EH (cell line): ENCODE data around the gene SLC25A2.
"Not testable (repeated sequence)": the region's sequence is repeated elsewhere in the genome, so short reads cannot be mapped to it uniquely, and the experiment has no call there.

ENCODE experiments used
- DNase-seq: peaks from one replicate; pipeline ENCODE4 v3.0.0-alpha.2; 2015; ENCODE audit warnings: low read depth

Gene SLC25A2

GRCh38 chr5:141303756-141304155, at the start of gene SLC25A2:
SLC25A2 (minus strand) TSS chr5:141304049; CDS start chr5:141303865, 184 bp downstream.
- DNase-seq, result no peak

GRCh38 chr5:141351591-141351990, 47.7 kb upstream of the SLC25A2 start:
- DNase-seq, result no peak

- peak; percentile 36 for DNase-seq
Observed at GRCh38 chr5:141349917-141350619, 46.2 kb upstream of the SLC25A2 start, which contains the start of gene PCDHGB1. PCDHGB1 (plus strand) TSS chr5:141350099; CDS start chr5:141350261, 162 bp downstream.

- DNase-seq, result not testable (repeated sequence)
Observed at GRCh38 chr5:141346017-141346416, 42.2 kb upstream of the SLC25A2 start.

GRCh38 chr5:141345327-141345726, 41.5 kb upstream of the SLC25A2 start:
- no peak for DNase-seq

GRCh38 chr5:141343953-141344463, 40.2 kb upstream of the SLC25A2 start:
- no peak for DNase-seq

- DNase-seq, result peak; percentile 62
Observed at GRCh38 chr5:141343242-141343952, 39.5 kb upstream of the SLC25A2 start, which contains the start of gene PCDHGA3. PCDHGA3 (plus strand) TSS chr5:141343829; CDS start chr5:141344034, 205 bp downstream.

- DNase-seq, result no peak
Observed at GRCh38 chr5:141342773-141343172, 38.9 kb upstream of the SLC25A2 start.

GRCh38 chr5:141340781-141341354, 37.0 kb upstream of the SLC25A2 start:
- not testable (repeated sequence) for DNase-seq

- peak; percentile 73 for DNase-seq
Observed at GRCh38 chr5:141338538-141339306, 34.9 kb upstream of the SLC25A2 start, which contains the start of gene PCDHGA2. PCDHGA2 (plus strand) TSS chr5:141338760.

- not testable (repeated sequence) for DNase-seq
Observed at GRCh38 chr5:141332571-141332970, 28.7 kb upstream of the SLC25A2 start.

GRCh38 chr5:141330299-141331080, 26.6 kb upstream of the SLC25A2 start, which contains the start of gene PCDHGA1:
PCDHGA1 (plus strand) TSS chr5:141330514.
- peak; percentile 71 for DNase-seq

GRCh38 chr5:141328231-141328630, 24.4 kb upstream of the SLC25A2 start:
- DNase-seq, result no peak

- peak; percentile 76 for DNase-seq
Observed at GRCh38 chr5:141326088-141326854, 22.4 kb upstream of the SLC25A2 start.

- no peak for DNase-seq
Observed at GRCh38 chr5:141322261-141322660, 18.4 kb upstream of the SLC25A2 start.

- peak; percentile 92 for DNase-seq
Observed at GRCh38 chr5:141320225-141321169, 16.6 kb upstream of the SLC25A2 start, which contains the start of gene TAF7. TAF7 (minus strand) TSS chr5:141320784; CDS start chr5:141320044, 740 bp downstream.

GRCh38 chr5:141319699-141320098, 15.8 kb upstream of the SLC25A2 start:
- DNase-seq, result no peak

- no peak for DNase-seq
Observed at GRCh38 chr5:141319202-141319601, 15.4 kb upstream of the SLC25A2 start.

- not testable (repeated sequence) for DNase-seq
Observed at GRCh38 chr5:141316963-141317362, 13.1 kb upstream of the SLC25A2 start.
